Testis (tissue), 3 donors: ENCODE data around the gene CNTN4. TPM values are rescaled to one million over a fixed set of nuclear protein-coding genes. Genes with fewer than 3 reads are reported as not detected.

Experiments
- DNase-seq: peaks from one replicate; pipeline ENCODE4 v3.0.0-alpha.2; 2019
- H3K27ac ChIP-seq, 2 donors: fragments of 200-600 bp; sonication (generic); one replicate each; pipeline ENCODE4 v1.5.1; 2019
- H3K27me3 ChIP-seq: fragments of 200-600 bp; sonication (generic); one replicate; pipeline ENCODE4 v1.5.1; 2019
- H3K36me3 ChIP-seq: fragments of 200-600 bp; sonication (generic); one replicate; pipeline ENCODE4 v1.5.1; 2017; ENCODE audit warnings: low read depth; ENCODE audit errors: missing control alignments
- H3K4me1 ChIP-seq: fragments of 200-600 bp; sonication (generic); one replicate; pipeline ENCODE4 v1.5.1; 2019
- H3K4me3 ChIP-seq, 2 donors: fragments of 200-600 bp; sonication (generic); one replicate each; pipeline ENCODE4 v1.5.1; 2017 to 2019
- H3K9me3 ChIP-seq: fragments of 200-600 bp; sonication (generic); one replicate; pipeline ENCODE4 v1.5.1; 2017
- CTCF ChIP-seq, 3 experiments: fragments of 450-650 bp in 2 of 3; fragments of 200-600 bp in 1 of 3; sonication (generic) in 1 of 3; IDR thresholded peaks; one replicate each; pipeline ENCODE4 v1.5.1; 2016 to 2019; ENCODE audit warnings: antibody characterized with exemption in 3 of 3, mild to moderate bottlenecking in 2 of 3, moderate library complexity in 1 of 3
- POLR2A ChIP-seq: fragments of 450-650 bp; IDR thresholded peaks from one replicate; pipeline ENCODE4 v1.6.1; 2017; ENCODE audit warnings: antibody characterized with exemption, mild to moderate bottlenecking, moderate library complexity
- WGBS, 2 donors: methylation state at CpG; one replicate each; pipeline ENCODE4 v1.1.5; 2018; 5-methylcytosine and 5-hydroxymethylcytosine counted together
- intact Hi-C: fragments of 100-400 bp; cut with DNase I; formaldehyde crosslinking; loops from one replicate; pipeline ENCODE4 v1.15.1; 2023; ENCODE audit warnings: low total_unique reads
- polyA plus RNA-seq: library from polyadenylated mRNA; stranded (reverse); fragments of 350-450 nt; fragmentation: Illumina TruSeq; extraction: RNeasy Lipid Tissue Mini Kit (QIAGEN cat#74804); gene quantifications from one replicate; pipeline ENCODE4 v1.2.3, GENCODE V29; 2014; ENCODE audit warnings: low read depth, low replicate concordance; ENCODE audit not compliant: insufficient read depth
- total RNA-seq, 2 donors: library from RNA; depleted of rRNA; stranded (reverse); fragments of >200 nt; gene quantifications; one replicate each; pipeline ENCODE4 v1.2.3, GENCODE V29; 2016

Gene CNTN4
- total and polyA plus RNA-seq, 3 donors from 2014 or later = 10.4 to 37.7 (median 19.6) TPM

GRCh38 chr3:2352134-2352762 lies 253.6 kb downstream of the CNTN4 start:
- no peaks in the 10 kb centered on the region for H3K4me1 ChIP-seq
- H3K27ac ChIP-seq = no peak overlapping the region
- intact Hi-C loops = no loop called here
- WGBS, 2 donors = 92 to 93% methylated on average over 6 to 22 of the region's 28 CpGs
- H3K36me3 ChIP-seq = no peaks in the 10 kb centered on the region
- no peak for TF ChIP-seq POLR2A
- no peak for TF ChIP-seq CTCF (IDR thresholded peaks at IDR 0.05)
- H3K27me3 ChIP-seq = no peaks in the 10 kb centered on the region
- no peak overlapping the region for H3K4me3 ChIP-seq
- no peak for DNase-seq
- no peaks in the 10 kb centered on the region for H3K9me3 ChIP-seq

- Histone ChIP-seq H3K4me1 (no peaks in the 10 kb centered on the region), H3K27me3 (no peaks in the 10 kb centered on the region), H3K9me3 (no peaks in the 10 kb centered on the region), H3K36me3 (no peaks in the 10 kb centered on the region), H3K4me3 (no peak overlapping the region), H3K27ac (no peak overlapping the region)
- intact Hi-C loops = no loop called here
- WGBS, 2 donors = 18 to 19% methylated on average over 1 of the region's 1 CpG
- TF ChIP-seq CTCF (IDR thresholded peaks at IDR 0.05) = no peak
- TF ChIP-seq POLR2A = no peak
- DNase-seq = peak; percentile 35
Measured at GRCh38 chr3:2354702-2355101, 256.0 kb downstream of the CNTN4 start.

GRCh38 chr3:2356298-2356950 lies 257.8 kb downstream of the CNTN4 start:
- no peak overlapping the region for H3K27ac ChIP-seq
- 74 to 87% methylated on average over 3 of the region's 3 CpGs for WGBS, 2 donors
- intact Hi-C loops = no loop called here
- DNase-seq = no peak
- no peaks in the 10 kb centered on the region for H3K36me3 ChIP-seq
- H3K27me3 ChIP-seq = no peaks in the 10 kb centered on the region
- H3K4me1 ChIP-seq = no peaks in the 10 kb centered on the region
- no peaks in the 10 kb centered on the region for H3K9me3 ChIP-seq
- TF ChIP-seq POLR2A (no peak), CTCF (IDR thresholded peaks at IDR 0.05) (no peak)
- no peak overlapping the region for H3K4me3 ChIP-seq

GRCh38 chr3:2360815-2361214 lies 262.1 kb downstream of the CNTN4 start:
- intact Hi-C loops = no loop called here
- DNase-seq = no peak
- WGBS, 2 donors = 89 to 92% methylated on average over 2 of the region's 2 CpGs
- Histone ChIP-seq H3K9me3 (no peaks in the 10 kb centered on the region), H3K27me3 (no peaks in the 10 kb centered on the region), H3K27ac (no peak overlapping the region), H3K4me3 (no peak overlapping the region), H3K4me1 (no peaks in the 10 kb centered on the region), H3K36me3 (no peaks in the 10 kb centered on the region)
- no peak for TF ChIP-seq POLR2A
- TF ChIP-seq CTCF (IDR thresholded peaks at IDR 0.05) = no peak

GRCh38 chr3:2362122-2362521 lies 263.5 kb downstream of the CNTN4 start:
- H3K27ac ChIP-seq = no peak overlapping the region
- H3K27me3 ChIP-seq = no peaks in the 10 kb centered on the region
- 96 to 97% methylated on average over 4 to 6 of the region's 6 CpGs for WGBS, 2 donors
- H3K4me1 ChIP-seq = no peaks in the 10 kb centered on the region
- no peak overlapping the region for H3K4me3 ChIP-seq
- no peak for DNase-seq
- TF ChIP-seq POLR2A (no peak), CTCF (IDR thresholded peaks at IDR 0.05) (no peak)
- intact Hi-C loops = no loop called here
- H3K36me3 ChIP-seq = no peaks in the 10 kb centered on the region
- no peaks in the 10 kb centered on the region for H3K9me3 ChIP-seq
